GM19438 (cell line): Measurements from ENCODE around the gene CYB5B.

Experiments
- ATAC-seq: cut with Tn5 transposase; IDR thresholded peaks from one replicate; pipeline ENCODE4 v1.9.1; 2021; ENCODE audit warnings: low read depth; ENCODE audit not compliant: unreplicated experiment

Gene CYB5B

DNA sequence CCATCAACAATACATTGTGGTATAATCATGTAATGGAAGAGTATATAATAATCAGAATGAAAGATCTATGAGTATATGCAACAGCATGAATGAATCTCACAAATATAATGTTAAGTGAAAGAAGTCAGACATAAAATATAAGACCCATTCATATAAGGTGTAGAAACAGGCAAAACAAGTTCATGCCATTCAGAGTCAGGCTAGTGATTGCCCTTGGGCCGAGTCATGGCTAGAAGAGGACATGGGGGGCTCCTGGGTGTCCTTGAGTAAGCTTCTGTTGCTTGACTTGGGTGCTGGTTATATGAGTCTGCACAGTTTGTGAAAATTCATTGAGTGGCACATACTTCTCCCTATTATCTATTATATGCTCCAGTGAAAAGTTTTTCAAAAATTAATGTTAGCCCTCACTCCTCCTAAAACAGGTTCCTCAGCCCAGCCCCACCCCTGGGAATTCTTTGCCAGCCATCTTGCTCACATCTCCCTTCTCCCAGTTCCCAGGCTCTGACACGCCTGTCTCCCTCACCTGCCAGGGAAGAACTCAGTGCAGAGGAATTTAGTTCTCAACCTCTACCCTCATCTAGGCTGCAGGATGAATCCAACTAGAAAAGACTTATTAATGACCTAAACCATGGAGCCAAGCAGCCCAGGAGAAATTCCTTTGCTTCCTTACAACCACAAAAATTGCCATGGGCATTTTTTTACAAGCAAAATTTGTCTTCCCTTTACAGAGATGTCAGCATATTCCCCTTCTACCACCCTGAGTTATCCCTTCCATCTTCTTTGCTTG lies 89.0 kb downstream of the CYB5B start:
- ATAC-seq = no peak

DNA sequence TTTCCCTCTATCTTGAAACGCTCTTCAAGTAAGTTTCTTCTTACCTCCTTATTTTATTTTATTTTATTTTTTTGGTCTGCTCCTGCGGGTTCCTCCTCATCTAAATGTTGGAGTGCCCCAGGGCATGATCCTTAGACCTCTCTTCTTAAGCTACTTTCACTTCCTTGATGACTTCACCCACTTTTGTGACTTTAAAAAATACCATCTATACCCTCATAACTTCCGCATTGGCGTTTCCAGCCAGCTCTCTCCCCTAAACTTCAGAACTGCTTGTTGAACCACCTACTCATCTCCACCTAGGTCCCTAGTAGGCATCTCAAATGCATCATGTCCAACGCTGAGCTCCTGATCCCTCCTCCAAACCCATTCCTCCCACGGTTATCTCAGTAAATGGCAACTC lies 89.9 kb downstream of the CYB5B start:
- ATAC-seq = no peak
